Measurements from ENCODE around the gene NKX1-2.

Gene NKX1-2

DNA sequence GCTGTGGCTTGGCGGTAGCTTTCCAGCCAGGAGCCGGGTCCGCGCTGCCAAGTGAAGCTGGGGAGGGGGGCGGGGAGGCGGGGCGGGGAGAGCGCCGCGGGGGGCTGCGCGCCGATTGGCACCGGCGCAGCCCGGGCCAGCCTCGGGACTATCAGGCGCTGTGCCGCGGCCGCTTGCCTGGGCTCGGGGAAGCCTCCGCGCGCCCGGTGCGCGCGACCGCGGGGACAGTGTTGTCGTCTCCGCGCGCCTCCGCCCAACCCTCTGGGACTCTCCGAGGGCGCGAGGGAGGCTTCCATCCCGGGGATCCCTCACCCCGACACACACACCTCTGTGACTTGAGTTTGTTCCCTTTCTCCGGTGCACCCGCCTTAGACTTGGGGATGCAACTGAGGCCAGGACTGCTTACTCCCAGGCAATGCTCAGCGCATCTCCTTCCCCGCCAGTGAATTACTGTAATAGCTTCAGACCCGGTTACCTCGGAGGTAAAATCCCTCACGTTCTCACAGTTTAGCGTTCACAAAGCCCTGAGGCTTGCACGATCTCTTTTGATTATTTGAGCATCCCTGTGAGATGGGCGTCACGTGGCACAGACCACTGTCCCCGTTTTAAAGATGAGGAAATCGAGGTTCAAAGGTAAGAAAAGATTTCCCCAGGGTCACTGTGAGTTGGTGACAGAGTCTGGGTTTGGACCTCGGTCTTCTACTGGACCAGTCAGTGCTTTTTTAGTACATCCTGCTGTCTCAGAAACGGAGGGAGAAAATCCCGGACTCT is at the start of gene NKX1-2:
Gene NKX1-2 (minus strand): TSS at position 24 of the 771 bp plus-strand sequence. CDS start 92 bp downstream, outside the sequence.
- H3K27me3 ChIP-seq (ENCODE audit: control insufficient read depth in 1 of 2, insufficient read depth in 2 of 2, low read length in 2 of 2): peaks cover 48 to 54% of the 10 kb centered on the region in 2 donors
- H3K9me3 ChIP-seq (ENCODE audit: control insufficient read depth in 2 of 2, low read length in 2 of 2): no peaks in the 10 kb centered on the region
- no peak within 1 kb of the TSS for H3K9ac ChIP-seq (ENCODE audit: low read length in 2 of 2)
- peaks cover 22% of the 10 kb centered on the region for H3K4me1 ChIP-seq (ENCODE audit: control insufficient read depth, insufficient read depth, low read length)
- no peak within 1 kb of the TSS for H3K27ac ChIP-seq (ENCODE audit: low read length)
- no peaks in the 10 kb centered on the region for H3K36me3 ChIP-seq (ENCODE audit: control insufficient read depth in 2 of 2, insufficient read depth in 2 of 2, low read length in 2 of 2)
- H3K4me3 ChIP-seq (ENCODE audit: low read length in 2 of 2): peak within 1 kb of the TSS; percentile 40 to 52

DNA sequence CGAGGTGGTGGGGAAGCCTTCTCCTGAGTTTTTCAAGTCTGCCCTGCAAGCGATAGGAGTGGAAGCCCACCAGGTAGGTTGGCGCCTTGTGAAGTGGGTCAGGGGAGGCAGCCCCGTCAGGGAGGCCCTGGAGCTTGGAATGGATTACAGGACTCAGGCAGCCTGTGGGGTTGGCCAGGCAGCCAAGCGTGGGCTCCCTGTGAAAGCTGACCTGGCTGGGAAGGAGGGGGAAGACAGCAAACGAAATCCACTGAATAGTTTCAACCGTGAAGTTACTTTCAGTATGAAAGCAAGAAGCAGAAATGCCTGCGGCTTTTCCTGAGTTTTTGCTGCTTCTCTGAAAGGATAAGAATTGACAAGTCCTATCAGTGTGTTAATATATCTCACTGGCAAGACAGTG is 48.2 kb upstream of the NKX1-2 start:
- Histone ChIP-seq H3K27ac (ENCODE audit: low read length) (no peak overlapping the region), H3K36me3 (ENCODE audit: control insufficient read depth in 2 of 2, insufficient read depth in 2 of 2, low read length in 2 of 2) (peaks cover 0 to 5% of the 10 kb centered on the region in 2 donors), H3K9ac (ENCODE audit: low read length in 2 of 2) (no peak overlapping the region), H3K4me1 (ENCODE audit: control insufficient read depth, insufficient read depth, low read length) (no peaks in the 10 kb centered on the region), H3K27me3 (ENCODE audit: control insufficient read depth in 1 of 2, insufficient read depth in 2 of 2, low read length in 2 of 2) (no peaks in the 10 kb centered on the region), H3K9me3 (ENCODE audit: control insufficient read depth in 2 of 2, low read length in 2 of 2) (peaks cover 0 to 3% of the 10 kb centered on the region in 2 donors), H3K4me3 (ENCODE audit: low read length in 2 of 2) (no peak overlapping the region)

DNA sequence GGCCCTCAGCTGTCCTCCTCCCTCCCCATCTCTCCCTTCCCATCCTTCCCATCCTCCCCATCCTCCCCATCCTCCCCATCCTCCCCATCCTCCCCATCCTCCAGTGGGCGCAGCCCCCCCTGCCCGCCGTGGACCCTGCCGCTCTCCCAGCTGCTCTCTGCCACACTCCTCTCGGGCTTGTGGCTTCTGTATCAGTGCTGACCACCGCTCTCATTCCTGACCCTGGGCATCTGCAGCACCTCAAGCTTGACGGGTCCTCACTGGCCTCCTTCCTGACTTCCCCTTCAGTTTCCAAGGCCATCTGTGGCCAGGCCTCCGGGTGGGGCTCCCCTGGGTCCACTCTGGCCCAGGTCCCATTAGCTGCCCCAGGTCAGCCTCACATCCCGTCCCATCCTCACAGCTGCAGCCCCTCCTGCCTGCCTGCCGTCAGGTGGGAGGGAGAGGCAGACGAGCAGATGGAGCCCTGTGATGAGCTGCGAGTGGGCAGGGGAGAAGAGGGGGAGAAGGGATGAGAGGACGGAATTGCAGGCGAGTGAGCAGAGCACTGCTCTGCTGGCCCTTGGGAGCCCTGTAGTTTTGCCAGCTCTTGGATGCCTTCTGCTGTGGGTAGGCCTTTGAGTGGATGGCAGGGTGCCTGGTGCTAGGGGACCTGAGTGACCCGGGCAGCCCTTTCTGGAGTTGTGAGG is 47.5 kb upstream of the NKX1-2 start:
- Histone ChIP-seq H3K9me3 (ENCODE audit: control insufficient read depth in 2 of 2, low read length in 2 of 2) (peaks cover 0 to 3% of the 10 kb centered on the region in 2 donors), H3K4me1 (ENCODE audit: control insufficient read depth, insufficient read depth, low read length) (no peaks in the 10 kb centered on the region), H3K36me3 (ENCODE audit: control insufficient read depth in 2 of 2, insufficient read depth in 2 of 2, low read length in 2 of 2) (peaks cover 0 to 5% of the 10 kb centered on the region in 2 donors), H3K4me3 (ENCODE audit: low read length in 2 of 2) (no peak overlapping the region), H3K27ac (ENCODE audit: low read length) (no peak overlapping the region), H3K27me3 (ENCODE audit: control insufficient read depth in 1 of 2, insufficient read depth in 2 of 2, low read length in 2 of 2) (no peaks in the 10 kb centered on the region), H3K9ac (ENCODE audit: low read length in 2 of 2) (no peak overlapping the region)

DNA sequence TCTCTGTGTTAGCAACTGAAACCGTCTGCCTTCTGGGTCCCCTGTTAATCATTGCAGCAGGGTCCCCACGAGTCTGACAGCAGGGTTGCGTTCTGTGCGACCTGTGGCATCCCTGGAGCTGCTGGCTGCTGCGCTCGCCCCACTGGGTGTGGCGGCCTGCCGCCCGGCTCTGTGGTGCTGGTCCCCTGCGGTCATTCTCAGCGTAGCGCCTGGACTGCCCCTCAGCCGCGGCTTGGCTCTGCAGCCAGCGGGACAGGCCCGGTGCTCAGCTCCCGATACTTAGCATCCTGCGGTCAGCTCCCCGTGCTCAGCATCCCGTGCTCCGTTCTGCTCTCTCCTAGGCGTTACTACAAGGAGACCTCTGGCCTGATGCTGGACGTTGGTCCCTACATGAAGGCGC is 46.8 kb upstream of the NKX1-2 start:
- Histone ChIP-seq H3K27me3 (ENCODE audit: control insufficient read depth in 1 of 2, insufficient read depth in 2 of 2, low read length in 2 of 2) (no peaks in the 10 kb centered on the region), H3K4me1 (ENCODE audit: control insufficient read depth, insufficient read depth, low read length) (no peaks in the 10 kb centered on the region), H3K9me3 (ENCODE audit: control insufficient read depth in 2 of 2, low read length in 2 of 2) (peaks cover 0 to 3% of the 10 kb centered on the region in 2 donors), H3K9ac (ENCODE audit: low read length in 2 of 2) (no peak overlapping the region), H3K4me3 (ENCODE audit: low read length in 2 of 2) (no peak overlapping the region), H3K36me3 (ENCODE audit: control insufficient read depth in 2 of 2, insufficient read depth in 2 of 2, low read length in 2 of 2) (peaks cover 0 to 5% of the 10 kb centered on the region in 2 donors), H3K27ac (ENCODE audit: low read length) (no peak overlapping the region)

DNA sequence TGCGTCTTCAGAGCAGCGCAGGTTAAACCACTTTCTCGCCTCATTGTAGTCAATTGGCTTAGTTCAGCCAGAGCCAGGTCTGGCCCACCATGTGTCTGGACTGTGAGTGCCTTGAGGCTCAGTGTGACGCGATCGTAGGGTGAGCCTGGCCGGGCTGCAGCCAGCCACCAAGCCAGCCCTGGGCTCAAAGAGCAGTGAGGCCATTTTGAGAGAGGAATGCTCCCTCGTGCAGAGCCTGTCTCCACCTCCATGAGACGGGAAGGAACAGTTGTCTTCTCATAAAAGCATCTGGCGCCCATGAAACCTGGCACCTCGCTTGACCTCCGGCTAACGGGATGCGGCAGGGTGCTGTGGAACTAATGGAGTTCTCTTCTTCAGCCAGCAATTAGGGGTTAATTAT is 46.3 kb upstream of the NKX1-2 start:
- no peaks in the 10 kb centered on the region for H3K27me3 ChIP-seq (ENCODE audit: control insufficient read depth in 1 of 2, insufficient read depth in 2 of 2, low read length in 2 of 2)
- H3K4me3 ChIP-seq (ENCODE audit: low read length in 2 of 2): no peak overlapping the region
- H3K9me3 ChIP-seq (ENCODE audit: control insufficient read depth in 2 of 2, low read length in 2 of 2): peaks cover 0 to 3% of the 10 kb centered on the region in 2 donors
- peaks cover 0 to 5% of the 10 kb centered on the region in 2 donors for H3K36me3 ChIP-seq (ENCODE audit: control insufficient read depth in 2 of 2, insufficient read depth in 2 of 2, low read length in 2 of 2)
- H3K27ac ChIP-seq (ENCODE audit: low read length): no peak overlapping the region
- H3K4me1 ChIP-seq (ENCODE audit: control insufficient read depth, insufficient read depth, low read length): no peaks in the 10 kb centered on the region
- no peak overlapping the region for H3K9ac ChIP-seq (ENCODE audit: low read length in 2 of 2)

DNA sequence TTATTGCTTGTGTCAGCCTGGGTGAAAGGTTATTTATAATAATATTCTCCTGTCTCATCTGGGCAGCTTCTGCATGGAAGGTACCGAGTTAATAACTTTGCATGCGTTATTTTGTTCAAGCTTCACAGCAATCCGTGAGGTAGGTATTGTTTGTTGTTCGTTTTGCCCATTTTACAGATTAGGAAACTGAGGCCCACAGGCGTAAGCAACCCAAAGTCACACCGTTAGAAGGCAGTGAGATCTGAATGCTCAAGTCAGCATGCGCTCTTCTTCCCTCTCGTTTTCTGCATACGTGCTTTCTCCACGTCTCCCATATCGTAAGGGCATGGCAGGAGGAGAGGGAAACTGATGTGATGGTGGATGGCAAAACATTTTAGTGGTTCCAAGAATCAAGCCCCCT is 45.9 kb upstream of the NKX1-2 start:
- no peak overlapping the region for H3K9ac ChIP-seq (ENCODE audit: low read length in 2 of 2)
- H3K4me3 ChIP-seq (ENCODE audit: low read length in 2 of 2): no peak overlapping the region
- H3K36me3 ChIP-seq (ENCODE audit: control insufficient read depth in 2 of 2, insufficient read depth in 2 of 2, low read length in 2 of 2): peaks cover 0 to 2% of the 10 kb centered on the region in 2 donors
- no peaks in the 10 kb centered on the region for H3K27me3 ChIP-seq (ENCODE audit: control insufficient read depth in 1 of 2, insufficient read depth in 2 of 2, low read length in 2 of 2)
- H3K4me1 ChIP-seq (ENCODE audit: control insufficient read depth, insufficient read depth, low read length): no peaks in the 10 kb centered on the region
- no peak overlapping the region for H3K27ac ChIP-seq (ENCODE audit: low read length)
- no peaks in the 10 kb centered on the region for H3K9me3 ChIP-seq (ENCODE audit: control insufficient read depth in 2 of 2, low read length in 2 of 2)

DNA sequence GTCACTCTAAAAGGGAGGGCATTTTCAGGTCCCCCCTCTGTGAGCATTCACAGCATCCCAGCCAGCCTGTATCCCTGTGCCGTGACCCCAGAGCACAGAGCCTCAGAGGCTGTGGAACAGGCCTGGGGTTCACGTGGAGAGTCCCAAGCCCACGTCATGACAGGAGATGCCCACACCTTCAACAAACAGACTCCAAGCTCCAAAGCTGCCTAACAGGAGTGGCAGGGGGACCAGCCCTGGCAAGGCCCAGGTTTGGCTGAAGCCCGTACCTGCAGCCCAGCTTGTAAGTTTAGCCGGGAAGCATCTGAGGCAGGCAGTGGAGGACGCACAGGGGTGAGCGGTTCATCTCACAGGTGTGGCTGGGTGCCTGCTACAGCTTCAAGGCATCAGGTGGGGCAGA is 45.3 kb upstream of the NKX1-2 start:
- no peaks in the 10 kb centered on the region for H3K27me3 ChIP-seq (ENCODE audit: control insufficient read depth in 1 of 2, insufficient read depth in 2 of 2, low read length in 2 of 2)
- peaks cover 0 to 2% of the 10 kb centered on the region in 2 donors for H3K36me3 ChIP-seq (ENCODE audit: control insufficient read depth in 2 of 2, insufficient read depth in 2 of 2, low read length in 2 of 2)
- no peaks in the 10 kb centered on the region for H3K4me1 ChIP-seq (ENCODE audit: control insufficient read depth, insufficient read depth, low read length)
- no peak overlapping the region for H3K27ac ChIP-seq (ENCODE audit: low read length)
- H3K9me3 ChIP-seq (ENCODE audit: control insufficient read depth in 2 of 2, low read length in 2 of 2): no peaks in the 10 kb centered on the region
- H3K9ac ChIP-seq (ENCODE audit: low read length in 2 of 2): no peak overlapping the region
- no peak overlapping the region for H3K4me3 ChIP-seq (ENCODE audit: low read length in 2 of 2)

DNA sequence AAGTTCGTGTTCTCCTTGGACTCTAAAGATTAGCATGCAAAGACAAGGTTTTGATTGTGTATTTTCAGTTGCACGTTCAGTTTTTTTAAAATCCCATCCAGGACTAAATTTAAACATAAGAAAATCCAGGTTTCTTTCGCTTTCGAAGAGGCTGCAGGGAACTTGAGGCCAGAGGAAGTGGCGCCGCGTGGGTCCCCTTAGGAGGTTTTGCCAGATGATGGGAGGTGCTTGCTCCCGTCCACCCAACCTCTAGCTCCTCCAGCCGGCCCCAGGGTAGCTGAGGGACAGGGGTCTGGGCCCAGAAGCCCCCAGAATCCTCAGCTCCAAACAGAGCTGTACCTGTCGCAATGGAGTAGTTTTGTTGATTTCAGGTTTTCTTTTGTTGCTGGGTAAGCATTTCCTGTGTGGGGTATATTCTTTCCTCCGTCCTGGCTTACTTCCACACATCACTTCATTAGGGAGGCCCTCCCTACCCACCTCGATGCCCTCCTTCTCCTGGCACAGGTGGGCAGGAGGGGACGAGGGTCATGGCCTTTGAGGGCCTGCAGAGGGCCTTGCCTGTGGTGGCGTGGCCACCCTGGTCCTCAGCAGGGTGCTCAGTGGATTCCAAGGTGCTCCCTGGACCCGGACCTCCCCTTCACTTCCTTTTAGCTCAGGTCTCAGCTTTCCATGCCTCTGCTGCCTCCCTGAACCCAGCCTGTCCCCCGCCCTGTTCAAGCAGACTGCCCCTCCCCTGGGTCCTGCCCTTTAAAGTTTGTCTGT is 44.4 kb upstream of the NKX1-2 start:
- Histone ChIP-seq H3K27me3 (ENCODE audit: control insufficient read depth in 1 of 2, insufficient read depth in 2 of 2, low read length in 2 of 2) (no peaks in the 10 kb centered on the region), H3K36me3 (ENCODE audit: control insufficient read depth in 2 of 2, insufficient read depth in 2 of 2, low read length in 2 of 2) (peaks cover 0 to 2% of the 10 kb centered on the region in 2 donors), H3K9me3 (ENCODE audit: control insufficient read depth in 2 of 2, low read length in 2 of 2) (no peaks in the 10 kb centered on the region), H3K9ac (ENCODE audit: low read length in 2 of 2) (no peak overlapping the region), H3K4me3 (ENCODE audit: low read length in 2 of 2) (no peak overlapping the region), H3K4me1 (ENCODE audit: control insufficient read depth, insufficient read depth, low read length) (no peaks in the 10 kb centered on the region), H3K27ac (ENCODE audit: low read length) (no peak overlapping the region)

DNA sequence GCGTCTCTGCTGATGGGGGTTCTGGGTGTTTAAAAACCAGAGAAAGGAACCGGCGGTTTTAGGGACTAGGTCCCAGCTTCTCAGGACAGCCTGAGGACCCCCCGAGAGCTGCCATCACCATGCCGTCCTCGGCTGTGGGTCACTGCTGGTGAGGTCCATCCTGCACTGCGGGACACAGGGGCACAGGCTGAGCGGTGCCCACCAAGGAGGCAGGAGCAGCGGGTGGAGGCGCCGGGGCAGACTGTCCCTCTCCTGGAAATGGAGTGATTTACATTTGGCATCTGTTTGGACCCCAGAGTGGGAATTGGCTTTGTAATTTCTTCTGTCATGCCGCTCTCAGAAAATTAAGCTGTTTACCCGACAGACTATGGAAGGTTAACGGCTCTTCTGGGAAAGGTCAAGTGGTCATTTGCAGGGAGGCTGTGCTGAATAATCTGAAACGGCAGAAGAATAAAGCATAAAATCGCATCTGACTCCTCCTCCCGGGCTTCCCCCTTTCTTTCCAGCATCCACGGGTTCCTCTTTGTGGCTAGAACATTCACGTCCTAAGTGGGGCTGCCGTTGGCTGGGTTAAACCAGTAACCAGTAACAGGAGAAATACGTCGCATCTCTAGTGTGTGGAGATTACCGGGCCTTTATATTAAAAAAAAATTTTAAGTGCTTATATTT is 43.5 kb upstream of the NKX1-2 start:
- H3K27me3 ChIP-seq (ENCODE audit: control insufficient read depth in 1 of 2, insufficient read depth in 2 of 2, low read length in 2 of 2): no peaks in the 10 kb centered on the region
- H3K9ac ChIP-seq (ENCODE audit: low read length in 2 of 2): no peak overlapping the region
- no peaks in the 10 kb centered on the region for H3K4me1 ChIP-seq (ENCODE audit: control insufficient read depth, insufficient read depth, low read length)
- no peak overlapping the region for H3K4me3 ChIP-seq (ENCODE audit: low read length in 2 of 2)
- H3K27ac ChIP-seq (ENCODE audit: low read length): no peak overlapping the region
- H3K9me3 ChIP-seq (ENCODE audit: control insufficient read depth in 2 of 2, low read length in 2 of 2): no peaks in the 10 kb centered on the region
- peaks cover 0 to 3% of the 10 kb centered on the region in 2 donors for H3K36me3 ChIP-seq (ENCODE audit: control insufficient read depth in 2 of 2, insufficient read depth in 2 of 2, low read length in 2 of 2)

DNA sequence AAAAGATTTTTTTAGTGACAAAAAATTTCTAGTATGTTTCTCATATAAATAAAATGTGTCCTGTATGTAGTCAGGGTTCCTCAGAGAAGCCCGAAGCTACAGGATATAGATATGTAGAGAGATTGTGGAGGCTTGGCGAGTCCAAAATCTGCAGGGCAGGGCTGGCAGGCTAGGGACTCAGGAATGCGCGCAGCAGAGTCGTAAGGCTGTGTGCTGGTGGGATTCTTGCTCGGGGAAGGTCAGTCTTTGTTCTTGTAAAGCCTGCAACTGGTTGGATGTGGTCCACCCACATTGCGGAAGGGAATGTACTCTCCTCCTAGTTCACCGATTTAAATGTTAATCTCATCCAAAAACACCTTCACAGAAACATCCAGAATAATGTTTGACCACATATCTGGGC is 42.4 kb upstream of the NKX1-2 start:
- Histone ChIP-seq H3K4me1 (ENCODE audit: control insufficient read depth, insufficient read depth, low read length) (no peaks in the 10 kb centered on the region), H3K9ac (ENCODE audit: low read length in 2 of 2) (no peak overlapping the region), H3K4me3 (ENCODE audit: low read length in 2 of 2) (no peak overlapping the region), H3K9me3 (ENCODE audit: control insufficient read depth in 2 of 2, low read length in 2 of 2) (no peaks in the 10 kb centered on the region), H3K36me3 (ENCODE audit: control insufficient read depth in 2 of 2, insufficient read depth in 2 of 2, low read length in 2 of 2) (peaks cover 0 to 3% of the 10 kb centered on the region in 2 donors), H3K27ac (ENCODE audit: low read length) (no peak overlapping the region), H3K27me3 (ENCODE audit: control insufficient read depth in 1 of 2, insufficient read depth in 2 of 2, low read length in 2 of 2) (no peaks in the 10 kb centered on the region)
